HepG2 (cell line): ENCODE data around the gene ATP8B1. TPM values are rescaled to one million over a fixed set of nuclear protein-coding genes. Genes with fewer than 3 reads are reported as not detected.
A peak's percentile ranks its signal among the peaks of the same experiment; 100 is the strongest.

ENCODE experiments used
- ATAC-seq: fragments of 200-7000 bp; cut with Tn5 transposase; 3 replicates; pipeline ENCODE4 v1.9.1; 2020; ENCODE audit warnings: mild to moderate bottlenecking, moderate library complexity
- BruUV-seq: library from RNA; stranded (reverse); fragments of 400-500 nt; replicated peaks from 2 replicates; lab custom pipeline; 2021; lab: Mats Ljungman, UMichigan
- CTCF ChIA-PET: fragments of 300-600 bp; formaldehyde crosslinking; extraction: SDS; loops from one replicate; lab custom pipeline; 2021; ENCODE audit warnings: low total read pairs, inconsistent platforms, low intra/inter-chr PET ratio; lab: Yijun Ruan, JAX
- POLR2A ChIA-PET: fragments of 350-600 bp; sonication (Branson Sonifier 250); formaldehyde crosslinking; loops from one replicate; lab custom pipeline; 2020; ENCODE audit warnings: antibody characterized with exemption, inconsistent platforms; lab: Yijun Ruan, JAX
- DNase-seq: peaks from one replicate; pipeline ENCODE4 v3.0.0-alpha.2; 2015; ENCODE audit warnings: low spot score
- FAIRE-seq: peaks from 3 replicates; lab custom pipeline; 2011; peaks lifted over from hg19 to GRCh38; lab: Jason Lieb, UNC
- H2AFZ ChIP-seq: one replicate; pipeline ENCODE4 v1.6.1; 2011; ENCODE audit warnings: low read length, inconsistent platforms
- H3K27ac ChIP-seq: fragments of 300-600 bp; 3 replicates; pipeline ENCODE4 v1.8.0; 2011; ENCODE audit warnings: mixed run types, mild to moderate bottlenecking, mixed read lengths, low read length, inconsistent platforms; ENCODE audit not compliant: insufficient read depth; ENCODE audit errors: extremely low read length
- H3K27me3 ChIP-seq, 2 experiments: fragments of 200-600 bp in 1 of 2; 2 replicates in 1 of 2; 3 replicates in 1 of 2; pipeline versions ENCODE4 v1.6.0 to v1.8.0; 2011; ENCODE audit warnings: low read length in 2 of 2, mild to moderate bottlenecking in 2 of 2, moderate library complexity in 2 of 2, inconsistent platforms in 1 of 2; ENCODE audit not compliant: insufficient read depth in 2 of 2, control insufficient read depth in 1 of 2
- H3K36me3 ChIP-seq, 2 experiments: fragments of 200-600 bp in 1 of 2; replicated peaks in 1 of 2; 2 replicates in 1 of 2; 3 replicates in 1 of 2; pipeline versions ENCODE4 v1.5.1 to v1.8.0; 2011; ENCODE audit warnings: low read length in 2 of 2, inconsistent platforms in 1 of 2; ENCODE audit not compliant: insufficient read depth in 2 of 2, control insufficient read depth in 1 of 2
- H3K4me1 ChIP-seq: 2 replicates; pipeline ENCODE4 v1.5.1; 2012; ENCODE audit warnings: low read length, inconsistent platforms; ENCODE audit not compliant: insufficient read depth
- H3K4me2 ChIP-seq: 2 replicates; pipeline ENCODE4 v1.6.0; 2011; ENCODE audit warnings: low read depth, low read length, inconsistent platforms
- H3K4me3 ChIP-seq, 3 experiments: fragments of 200-600 bp in 1 of 3; sonication (generic), shearing (Covaris generic) in 1 of 3; replicated peaks in 1 of 3; 2 replicates each; pipeline ENCODE4 v1.5.1; 2011 to 2016; ENCODE audit warnings: low read length in 3 of 3, inconsistent platforms in 2 of 3, low read depth in 2 of 3, mild to moderate bottlenecking in 2 of 3, control low read depth in 1 of 3, mixed read lengths in 1 of 3; ENCODE audit not compliant: insufficient read depth in 1 of 3
- H3K79me2 ChIP-seq: one replicate; pipeline ENCODE4 v1.6.1; 2011; ENCODE audit warnings: low read length, inconsistent platforms; ENCODE audit not compliant: insufficient read depth
- H3K9ac ChIP-seq: 2 replicates; pipeline ENCODE4 v1.6.0; 2011; ENCODE audit warnings: mild to moderate bottlenecking, low read depth, low read length, inconsistent platforms; ENCODE audit not compliant: insufficient read depth
- H3K9me3 ChIP-seq: 2 replicates; pipeline ENCODE4 v1.5.1; 2012; ENCODE audit warnings: mild to moderate bottlenecking, low read length
- H4K20me1 ChIP-seq: 2 replicates; pipeline ENCODE4 v1.6.0; 2011; ENCODE audit warnings: inconsistent platforms, mild to moderate bottlenecking, low read length, moderate library complexity; ENCODE audit not compliant: insufficient read depth
- ATF7 ChIP-seq, 2 experiments: fragments of 450-650 bp in 1 of 2; sonication (generic) in 1 of 2; formaldehyde crosslinking in 1 of 2; IDR thresholded peaks; 2 replicates each; pipeline versions ENCODE4 v1.4.0 to v1.6.1; 2016 to 2020; ENCODE audit warnings: antibody characterized with exemption in 1 of 2, mild to moderate bottlenecking in 1 of 2, missing genetic modification reagents in 1 of 2
- JUND ChIP-seq: sonication (generic); formaldehyde crosslinking; IDR thresholded peaks from 2 replicates; pipeline ENCODE4 v1.8.0; 2022; ENCODE audit warnings: mild to moderate bottlenecking, missing genetic modification reagents
- RXRA ChIP-seq: sonication (generic); formaldehyde crosslinking; IDR thresholded peaks from 2 replicates; pipeline ENCODE4 v1.5.1; 2020; ENCODE audit warnings: missing genetic modification reagents
- SAP130 ChIP-seq: IDR thresholded peaks from 2 replicates; pipeline ENCODE4 v1.6.1; 2016; ENCODE audit warnings: low read depth
- SOX13 ChIP-seq, 3 experiments: fragments of 450-650 bp in 1 of 3; sonication (generic) in 1 of 3; formaldehyde crosslinking in 1 of 3; IDR thresholded peaks in 2 of 3; conservative IDR thresholded peaks in 1 of 3; 2 replicates each; pipeline versions ENCODE4 v1.5.0 to v1.6.1; 2016 to 2020; ENCODE audit warnings: antibody characterized with exemption in 1 of 3, mild to moderate bottlenecking in 1 of 3, missing compliant biosample characterization in 1 of 3, missing genetic modification reagents in 1 of 3, moderate library complexity in 1 of 3
- ZNF230 ChIP-seq: sonication (generic); formaldehyde crosslinking; IDR thresholded peaks from 2 replicates; pipeline ENCODE4 v1.4.0; 2020; ENCODE audit warnings: mild to moderate bottlenecking, missing genetic modification reagents
- WGBS: methylation state at CpG from one replicate; pipeline ENCODE4 v1.1.6; 2017; ENCODE audit warnings: low lambda C conversion rate; 5-methylcytosine and 5-hydroxymethylcytosine counted together
- in situ Hi-C: cut with HindIII; loops from 2 replicates; pipeline ENCODE4 v1.10.0; 2017; ENCODE audit warnings: low pct_unique_long_range_greater_than_20kb; ENCODE audit not compliant: extremely low pct_ligation_motif_present
- intact Hi-C: fragments of 100-400 bp; cut with micrococcal nuclease; formaldehyde crosslinking; loops from one replicate; pipeline ENCODE4 v1.10.0; 2022; ENCODE audit not compliant: unreplicated experiment
- polyA plus RNA-seq, 8 experiments: library from polyadenylated mRNA; depleted of rRNA in 3 of 8; stranded (reverse) in 7 of 8; unstranded in 1 of 8; fragments of >200 nt; fragmentation: Illumina TruSeq in 4 of 8; extraction: Trizol in 4 of 8; gene quantifications; 2 replicates each; pipeline versions ENCODE4 v1.2.1 to v1.2.3, GENCODE V29; 2011 to 2016; ENCODE audit warnings: low read depth in 4 of 8, missing spikeins in 1 of 8, mixed read lengths in 1 of 8; ENCODE audit not compliant: insufficient read depth in 1 of 8
- total RNA-seq, 5 experiments: library from RNA; depleted of rRNA; stranded (reverse); fragments of >200 nt; fragmentation: Illumina TruSeq; extraction: Trizol; gene quantifications; 2 replicates each; pipeline ENCODE4 v1.2.3, GENCODE V29; 2016; ENCODE audit warnings: low read depth in 1 of 5
- TF ChIP-seq, protein P1 (sequence below): sonication (generic); formaldehyde crosslinking; IDR thresholded peaks from 2 replicates; pipeline ENCODE4 v1.4.0; 2020; ENCODE audit warnings: missing genetic modification reagents
- TF ChIP-seq, protein P2 (sequence below): sonication (generic); formaldehyde crosslinking; IDR thresholded peaks from 2 replicates; pipeline ENCODE4 v1.4.0; 2020; ENCODE audit warnings: missing genetic modification reagents
- TF ChIP-seq, protein P3 (sequence below): sonication (generic); formaldehyde crosslinking; IDR thresholded peaks from 2 replicates; pipeline ENCODE4 v1.4.0; 2020; ENCODE audit warnings: missing genetic modification reagents

ATP8B1 gene
- total and polyA plus RNA-seq, 2 of the 13 experiments (the other 11 are each of a cell fraction or from before 2014, with no cell fraction given) = 2.8 to 4.0 TPM

DNA sequence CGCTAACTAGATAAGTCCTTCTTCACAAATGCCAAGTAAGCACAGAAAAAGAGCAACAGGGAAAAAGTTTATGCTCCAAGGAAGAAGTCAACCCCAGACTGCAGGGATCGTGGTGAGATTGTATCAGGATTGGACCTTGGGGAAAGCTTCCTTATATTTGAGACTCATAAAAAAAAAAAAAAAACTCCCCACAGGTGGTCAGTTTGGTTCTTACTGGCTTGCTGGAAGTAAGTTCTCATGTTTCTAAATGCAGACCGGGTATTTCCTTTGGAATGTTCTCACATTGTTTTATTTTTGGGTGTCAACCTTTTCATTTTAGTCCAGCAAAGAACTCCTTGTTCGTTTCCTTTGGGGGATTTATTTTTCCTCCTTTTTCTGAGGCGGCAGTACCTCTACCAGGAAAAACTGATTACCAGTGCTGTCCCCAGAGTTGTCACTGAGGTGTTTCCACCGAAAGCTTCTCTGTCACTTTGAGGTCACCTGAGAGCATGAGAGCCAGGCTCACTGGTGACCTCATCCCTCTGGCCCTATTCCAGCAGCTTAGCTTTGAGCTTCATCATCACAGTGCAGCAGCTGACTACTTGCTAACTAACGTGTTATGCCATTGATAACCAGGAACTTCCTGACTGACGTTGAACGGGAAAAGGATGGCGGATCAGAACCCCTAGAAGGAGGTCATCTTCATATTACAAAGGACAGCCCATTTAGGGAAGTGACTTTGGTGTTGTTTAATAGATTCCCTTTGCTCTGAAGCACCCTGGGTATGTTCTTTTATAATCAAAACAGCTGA is 16.8 kb upstream of the ATP8B1 start:
- Histone ChIP-seq H3K79me2 (no peaks in the 10 kb centered on the region), H4K20me1 (no peaks in the 10 kb centered on the region), H3K4me1 (peaks cover 26% of the 10 kb centered on the region), H3K4me3 (no peak overlapping the region), H3K36me3 (no peaks in the 10 kb centered on the region), H3K4me2 (peak overlapping the region; percentile 21; the same call in 1 of the 2 replicates), H2AFZ (no peak overlapping the region), H3K27ac (no peak overlapping the region), H3K27me3 (no peaks in the 10 kb centered on the region; a peak in 1 of 5 replicates), H3K9ac (no peak overlapping the region), H3K9me3 (no peaks in the 10 kb centered on the region)
- in situ Hi-C loops (no loop called here), intact Hi-C loops (loop anchor here (5.0 to 10.0 kb wide), 2 partner anchors 108 to 195 kb away; partner anchors contain the start of gene NARS1)
- WGBS = 18% methylated on average over 10 of the region's 10 CpGs
- no TSS peak for BruUV-seq
- ChIA-PET CTCF (no interaction called here), POLR2A (no interaction called here)
- FAIRE-seq = peak; percentile 53
- peak; percentile 71 for DNase-seq
- ATAC-seq = peak; percentile 59
- TF ChIP-seq RXRA = peak; percentile 33; the same call in 1 of the 2 replicates
- TF ChIP-seq, protein P1, sequence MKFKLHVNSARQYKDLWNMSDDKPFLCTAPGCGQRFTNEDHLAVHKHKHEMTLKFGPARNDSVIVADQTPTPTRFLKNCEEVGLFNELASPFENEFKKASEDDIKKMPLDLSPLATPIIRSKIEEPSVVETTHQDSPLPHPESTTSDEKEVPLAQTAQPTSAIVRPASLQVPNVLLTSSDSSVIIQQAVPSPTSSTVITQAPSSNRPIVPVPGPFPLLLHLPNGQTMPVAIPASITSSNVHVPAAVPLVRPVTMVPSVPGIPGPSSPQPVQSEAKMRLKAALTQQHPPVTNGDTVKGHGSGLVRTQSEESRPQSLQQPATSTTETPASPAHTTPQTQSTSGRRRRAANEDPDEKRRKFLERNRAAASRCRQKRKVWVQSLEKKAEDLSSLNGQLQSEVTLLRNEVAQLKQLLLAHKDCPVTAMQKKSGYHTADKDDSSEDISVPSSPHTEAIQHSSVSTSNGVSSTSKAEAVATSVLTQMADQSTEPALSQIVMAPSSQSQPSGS (CRISPR knock-in tag) = peak; percentile 87
- 0 out of 2 replicates have a peak, but pooled peaks have one; percentile 31 for TF ChIP-seq JUND
- TF ChIP-seq, protein P2, sequence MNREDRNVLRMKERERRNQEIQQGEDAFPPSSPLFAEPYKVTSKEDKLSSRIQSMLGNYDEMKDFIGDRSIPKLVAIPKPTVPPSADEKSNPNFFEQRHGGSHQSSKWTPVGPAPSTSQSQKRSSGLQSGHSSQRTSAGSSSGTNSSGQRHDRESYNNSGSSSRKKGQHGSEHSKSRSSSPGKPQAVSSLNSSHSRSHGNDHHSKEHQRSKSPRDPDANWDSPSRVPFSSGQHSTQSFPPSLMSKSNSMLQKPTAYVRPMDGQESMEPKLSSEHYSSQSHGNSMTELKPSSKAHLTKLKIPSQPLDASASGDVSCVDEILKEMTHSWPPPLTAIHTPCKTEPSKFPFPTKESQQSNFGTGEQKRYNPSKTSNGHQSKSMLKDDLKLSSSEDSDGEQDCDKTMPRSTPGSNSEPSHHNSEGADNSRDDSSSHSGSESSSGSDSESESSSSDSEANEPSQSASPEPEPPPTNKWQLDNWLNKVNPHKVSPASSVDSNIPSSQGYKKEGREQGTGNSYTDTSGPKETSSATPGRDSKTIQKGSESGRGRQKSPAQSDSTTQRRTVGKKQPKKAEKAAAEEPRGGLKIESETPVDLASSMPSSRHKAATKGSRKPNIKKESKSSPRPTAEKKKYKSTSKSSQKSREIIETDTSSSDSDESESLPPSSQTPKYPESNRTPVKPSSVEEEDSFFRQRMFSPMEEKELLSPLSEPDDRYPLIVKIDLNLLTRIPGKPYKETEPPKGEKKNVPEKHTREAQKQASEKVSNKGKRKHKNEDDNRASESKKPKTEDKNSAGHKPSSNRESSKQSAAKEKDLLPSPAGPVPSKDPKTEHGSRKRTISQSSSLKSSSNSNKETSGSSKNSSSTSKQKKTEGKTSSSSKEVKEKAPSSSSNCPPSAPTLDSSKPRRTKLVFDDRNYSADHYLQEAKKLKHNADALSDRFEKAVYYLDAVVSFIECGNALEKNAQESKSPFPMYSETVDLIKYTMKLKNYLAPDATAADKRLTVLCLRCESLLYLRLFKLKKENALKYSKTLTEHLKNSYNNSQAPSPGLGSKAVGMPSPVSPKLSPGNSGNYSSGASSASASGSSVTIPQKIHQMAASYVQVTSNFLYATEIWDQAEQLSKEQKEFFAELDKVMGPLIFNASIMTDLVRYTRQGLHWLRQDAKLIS (CRISPR knock-in tag) = no peak
- TF ChIP-seq SOX13 (IDR thresholded peaks at IDR 0.05) = no peak
- TF ChIP-seq SOX13 (CRISPR knock-in tag; conservative IDR thresholded peaks at IDR 0.05 in 1 of 2, IDR thresholded peaks at IDR 0.05 in 1 of 2) = peak in 1 of 2 experiments; percentile 28; a peak in 1 of 4 replicates
- TF ChIP-seq ATF7 (IDR thresholded peaks at IDR 0.05) = peak; percentile 54; the same call in 1 of the 2 replicates
- peak; percentile 51; the same call in 1 of the 2 replicates for TF ChIP-seq ATF7 (CRISPR knock-in tag; IDR thresholded peaks at IDR 0.05)
- peak; percentile 63 for TF ChIP-seq SAP130 (CRISPR knock-in tag)
- TF ChIP-seq, protein P3, sequence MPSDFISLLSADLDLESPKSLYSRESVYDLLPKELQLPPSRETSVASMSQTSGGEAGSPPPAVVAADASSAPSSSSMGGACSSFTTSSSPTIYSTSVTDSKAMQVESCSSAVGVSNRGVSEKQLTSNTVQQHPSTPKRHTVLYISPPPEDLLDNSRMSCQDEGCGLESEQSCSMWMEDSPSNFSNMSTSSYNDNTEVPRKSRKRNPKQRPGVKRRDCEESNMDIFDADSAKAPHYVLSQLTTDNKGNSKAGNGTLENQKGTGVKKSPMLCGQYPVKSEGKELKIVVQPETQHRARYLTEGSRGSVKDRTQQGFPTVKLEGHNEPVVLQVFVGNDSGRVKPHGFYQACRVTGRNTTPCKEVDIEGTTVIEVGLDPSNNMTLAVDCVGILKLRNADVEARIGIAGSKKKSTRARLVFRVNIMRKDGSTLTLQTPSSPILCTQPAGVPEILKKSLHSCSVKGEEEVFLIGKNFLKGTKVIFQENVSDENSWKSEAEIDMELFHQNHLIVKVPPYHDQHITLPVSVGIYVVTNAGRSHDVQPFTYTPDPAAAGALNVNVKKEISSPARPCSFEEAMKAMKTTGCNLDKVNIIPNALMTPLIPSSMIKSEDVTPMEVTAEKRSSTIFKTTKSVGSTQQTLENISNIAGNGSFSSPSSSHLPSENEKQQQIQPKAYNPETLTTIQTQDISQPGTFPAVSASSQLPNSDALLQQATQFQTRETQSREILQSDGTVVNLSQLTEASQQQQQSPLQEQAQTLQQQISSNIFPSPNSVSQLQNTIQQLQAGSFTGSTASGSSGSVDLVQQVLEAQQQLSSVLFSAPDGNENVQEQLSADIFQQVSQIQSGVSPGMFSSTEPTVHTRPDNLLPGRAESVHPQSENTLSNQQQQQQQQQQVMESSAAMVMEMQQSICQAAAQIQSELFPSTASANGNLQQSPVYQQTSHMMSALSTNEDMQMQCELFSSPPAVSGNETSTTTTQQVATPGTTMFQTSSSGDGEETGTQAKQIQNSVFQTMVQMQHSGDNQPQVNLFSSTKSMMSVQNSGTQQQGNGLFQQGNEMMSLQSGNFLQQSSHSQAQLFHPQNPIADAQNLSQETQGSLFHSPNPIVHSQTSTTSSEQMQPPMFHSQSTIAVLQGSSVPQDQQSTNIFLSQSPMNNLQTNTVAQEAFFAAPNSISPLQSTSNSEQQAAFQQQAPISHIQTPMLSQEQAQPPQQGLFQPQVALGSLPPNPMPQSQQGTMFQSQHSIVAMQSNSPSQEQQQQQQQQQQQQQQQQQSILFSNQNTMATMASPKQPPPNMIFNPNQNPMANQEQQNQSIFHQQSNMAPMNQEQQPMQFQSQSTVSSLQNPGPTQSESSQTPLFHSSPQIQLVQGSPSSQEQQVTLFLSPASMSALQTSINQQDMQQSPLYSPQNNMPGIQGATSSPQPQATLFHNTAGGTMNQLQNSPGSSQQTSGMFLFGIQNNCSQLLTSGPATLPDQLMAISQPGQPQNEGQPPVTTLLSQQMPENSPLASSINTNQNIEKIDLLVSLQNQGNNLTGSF (CRISPR knock-in tag) = no peak
- TF ChIP-seq ZNF230 (CRISPR knock-in tag) = no peak
